Upper lobe of left lung (tissue), 6 donors: ENCODE results near the gene PTH2. TPM values are rescaled to one million over a fixed set of nuclear protein-coding genes. Genes with fewer than 3 reads are reported as not detected.

Experiments
- ATAC-seq, 2 donors: fragments of 200-7000 bp; cut with Tn5 transposase; one replicate each; pipeline ENCODE4 v1.9.1; 2022; ENCODE audit warnings: mild to moderate bottlenecking in 2 of 2, moderate library complexity in 2 of 2; ENCODE audit not compliant: low FRiP score in 2 of 2
- DNase-seq, 2 donors: peaks; one replicate each; pipeline ENCODE4 v3.0.0-alpha.2; 2019 to 2020
- H3K27ac ChIP-seq, 4 donors: fragments of 200-600 bp; sonication (generic); one replicate each; pipeline ENCODE4 v1.5.1; 2016 to 2019
- H3K27me3 ChIP-seq, 4 donors: fragments of 200-600 bp; sonication (generic); one replicate each; pipeline ENCODE4 v1.5.1; 2017 to 2019
- H3K36me3 ChIP-seq, 4 donors: fragments of 200-600 bp; sonication (generic); one replicate each; pipeline ENCODE4 v1.5.1; 2016 to 2019
- H3K4me1 ChIP-seq, 4 donors: fragments of 200-600 bp; sonication (generic); one replicate each; pipeline ENCODE4 v1.5.1; 2018 to 2019
- H3K4me3 ChIP-seq, 4 donors: fragments of 200-600 bp; sonication (generic); one replicate each; pipeline ENCODE4 v1.5.1; 2017 to 2019; ENCODE audit warnings: mild to moderate bottlenecking in 2 of 4, moderate library complexity in 1 of 4
- H3K9me3 ChIP-seq, 4 donors: fragments of 200-600 bp; sonication (generic); one replicate each; pipeline ENCODE4 v1.5.1; 2018 to 2019
- CTCF ChIP-seq, 6 experiments: fragments of 450-650 bp in 4 of 6; fragments of 200-600 bp in 2 of 6; sonication (generic) in 2 of 6; IDR thresholded peaks; one replicate each; pipeline ENCODE4 v1.5.1; 2016 to 2019; ENCODE audit warnings: antibody characterized with exemption in 6 of 6
- EP300 ChIP-seq, 4 donors: sonication (generic); formaldehyde crosslinking; IDR thresholded peaks; one replicate each; pipeline ENCODE4 v1.5.1; 2017; ENCODE audit warnings: antibody characterized with exemption in 4 of 4, control low read depth in 2 of 4
- POLR2A ChIP-seq, 4 donors: fragments of 450-650 bp; IDR thresholded peaks; one replicate each; pipeline ENCODE4 v1.5.1; 2016 to 2017; ENCODE audit warnings: antibody characterized with exemption in 4 of 4, mild to moderate bottlenecking in 2 of 4
- POLR2AphosphoS5 ChIP-seq, 2 donors: sonication (generic); formaldehyde crosslinking; IDR thresholded peaks; one replicate each; pipeline ENCODE4 v1.5.1; 2017; ENCODE audit warnings: antibody characterized with exemption in 2 of 2
- WGBS, 2 donors: methylation state at CpG; one replicate each; pipeline ENCODE4 v1.1.5; 2017 to 2018; 5-methylcytosine and 5-hydroxymethylcytosine counted together
- total RNA-seq, 6 donors: library from RNA; depleted of rRNA in 4 of 6; stranded (reverse); fragments of >200 nt in 4 of 6; gene quantifications; one replicate each; pipeline versions ENCODE4 v1.1.0 to v1.2.1, GENCODE V29; 2016 to 2021
- donor health status: DM: no; HTN: no; CAD: no; lungs with moderate emphysema.
- donor health status: DM: no; HTN: yes; CAD: no; lungs with severe emphysema.

Gene PTH2
- total RNA-seq, 6 donors from 2014 or later, result not detected

- no peak for TF ChIP-seq EP300 (IDR thresholded peaks at IDR 0.05)
- no peak for TF ChIP-seq POLR2AphosphoS5 (IDR thresholded peaks at IDR 0.05)
- no peak for TF ChIP-seq CTCF (IDR thresholded peaks at IDR 0.05)
- TF ChIP-seq POLR2A (IDR thresholded peaks at IDR 0.05), result no peak
- Histone ChIP-seq H3K36me3 (no peaks in the 10 kb centered on the region), H3K4me3 (no peak overlapping the region), H3K9me3 (no peaks in the 10 kb centered on the region), H3K27ac (no peak overlapping the region), H3K4me1 (peaks cover 0 to 14% (median 2%) of the 10 kb centered on the region in 4 donors), H3K27me3 (no peaks in the 10 kb centered on the region)
- ATAC-seq (peak in 1 of 2 donors; percentile 5), DNase-seq (no peak)
- 53 to 63% methylated on average over 8 to 9 of the region's 9 CpGs for WGBS, 2 donors
Observed at GRCh38 chr19:49390929-49391359, 32.3 kb downstream of the PTH2 start.

- Histone ChIP-seq H3K36me3 (no peaks in the 10 kb centered on the region), H3K4me3 (no peak overlapping the region), H3K4me1 (peaks cover 0 to 14% (median 2%) of the 10 kb centered on the region in 4 donors), H3K27ac (no peak overlapping the region), H3K9me3 (no peaks in the 10 kb centered on the region), H3K27me3 (no peaks in the 10 kb centered on the region)
- ATAC-seq (peak in 1 of 2 donors; percentile 11), DNase-seq (peak in 1 of 2 donors; percentile 68)
- TF ChIP-seq CTCF (IDR thresholded peaks at IDR 0.05) (no peak), POLR2A (IDR thresholded peaks at IDR 0.05) (no peak), EP300 (IDR thresholded peaks at IDR 0.05) (no peak), POLR2AphosphoS5 (IDR thresholded peaks at IDR 0.05) (no peak)
- WGBS, 2 donors, result 71 to 73% methylated on average over 19 to 25 of the region's 26 CpGs
Observed at GRCh38 chr19:49390131-49390928, 32.9 kb downstream of the PTH2 start.

GRCh38 chr19:49389406-49389805 is 33.8 kb downstream of the PTH2 start:
- TF ChIP-seq POLR2A (IDR thresholded peaks at IDR 0.05) (no peak), POLR2AphosphoS5 (IDR thresholded peaks at IDR 0.05) (no peak), CTCF (IDR thresholded peaks at IDR 0.05) (no peak)
- 91 to 95% methylated on average over 8 to 15 of the region's 20 CpGs for WGBS, 2 donors
- H3K4me3 ChIP-seq, result no peak overlapping the region
- no peaks in the 10 kb centered on the region for H3K36me3 ChIP-seq
- ATAC-seq (no peak), DNase-seq (peak in 1 of 2 donors; percentile 72)
- H3K9me3 ChIP-seq, result no peaks in the 10 kb centered on the region
- peaks cover 0 to 10% (median 2%) of the 10 kb centered on the region in 4 donors for H3K4me1 ChIP-seq
- H3K27me3 ChIP-seq, result no peaks in the 10 kb centered on the region
- H3K27ac ChIP-seq, result no peak overlapping the region

- H3K27me3 ChIP-seq, result no peaks in the 10 kb centered on the region
- peak within 1 kb of the TSS in 1 of 4 donors; percentile 43 for H3K27ac ChIP-seq
- H3K9me3 ChIP-seq, result peaks cover 0 to 2% (median under 1%) of the 10 kb centered on the region in 4 donors
- peaks cover 0 to 10% (median 2%) of the 10 kb centered on the region in 4 donors for H3K4me1 ChIP-seq
- DNase-seq (peak; percentile 83 to 97), ATAC-seq (peak; percentile 50 to 86)
- peak within 1 kb of the TSS in 3 of 4 donors; percentile 22 to 37 (median 37) for H3K4me3 ChIP-seq
- WGBS, 2 donors, result 53 to 55% methylated on average over 30 to 40 of the region's 40 CpGs
- TF ChIP-seq CTCF (IDR thresholded peaks at IDR 0.05) (peak in 1 of 6 experiments; percentile 7), POLR2A (IDR thresholded peaks at IDR 0.05) (peak in 1 of 4 donors; percentile 41), POLR2AphosphoS5 (IDR thresholded peaks at IDR 0.05) (no peak)
- H3K36me3 ChIP-seq, result no peaks in the 10 kb centered on the region
Observed at GRCh38 chr19:49387936-49388372, 35.3 kb downstream of the PTH2 start, which contains the start of gene KASH5. TSS of gene KASH5 (plus strand) at chr19:49388249. CDS start at chr19:49390884, 2,635 bp downstream.
